Adrenal gland (tissue), 12 donors: ENCODE data around the gene GNAT2. TPM values are rescaled to one million over a fixed set of nuclear protein-coding genes. Genes with fewer than 3 reads are reported as not detected.

Experiments used
- DNase-seq, 7 donors: peaks; one replicate each; pipeline ENCODE4 v3.0.0-alpha.2; 2019 to 2020
- H3K27ac ChIP-seq, 5 donors: fragments of 200-600 bp; sonication (generic) in 4 of 5; 1 replicate in 3 of 5; 2 replicates in 2 of 5; pipeline versions ENCODE4 v1.5.1 to v1.8.0; 2016 to 2020; ENCODE audit warnings: mild to moderate bottlenecking in 1 of 5
- H3K27me3 ChIP-seq: fragments of 200-600 bp; 2 replicates; pipeline ENCODE4 v1.8.0; 2021
- H3K36me3 ChIP-seq, 2 donors: fragments of 200-600 bp; replicated peaks in 1 of 2; 1 replicate in 1 of 2; 2 replicates in 1 of 2; pipeline versions ENCODE4 v1.5.1 to v1.8.0; 2018 to 2022
- H3K4me1 ChIP-seq, 2 donors: fragments of 200-600 bp; replicated peaks in 1 of 2; 1 replicate in 1 of 2; 2 replicates in 1 of 2; pipeline versions ENCODE4 v1.5.1 to v1.8.0; 2018 to 2021
- H3K4me3 ChIP-seq, 4 donors: fragments of 200-600 bp; sonication (generic) in 3 of 4; one replicate each; pipeline ENCODE4 v1.5.1; 2016 to 2018
- H3K9me3 ChIP-seq, 3 donors: fragments of 200-600 bp; sonication (generic) in 1 of 3; replicated peaks in 1 of 3; 1 replicate in 2 of 3; 2 replicates in 1 of 3; pipeline versions ENCODE4 v1.5.1 to v1.8.0; 2016 to 2021
- CTCF ChIP-seq, 6 experiments: fragments of 450-650 bp in 4 of 6; fragments of 200-600 bp in 2 of 6; sonication (generic) in 1 of 6; IDR thresholded peaks; 1 replicate in 5 of 6; 2 replicates in 1 of 6; pipeline versions ENCODE4 v1.5.1 to v1.8.0; 2016 to 2021; ENCODE audit warnings: antibody characterized with exemption in 6 of 6, mild to moderate bottlenecking in 2 of 6, moderate library complexity in 1 of 6
- POLR2A ChIP-seq, 2 donors: fragments of 450-650 bp; IDR thresholded peaks; one replicate each; pipeline ENCODE4 v1.6.1; 2017; ENCODE audit warnings: antibody characterized with exemption in 2 of 2, mild to moderate bottlenecking in 2 of 2, moderate library complexity in 1 of 2
- WGBS, 4 donors: extraction: QIAGEN DNeasy Blood & Tissue Kit in 2 of 4; methylation state at CpG; one replicate each; pipeline versions ENCODE4 v1.1.5 to v1.1.7; 2013 to 2017; 5-methylcytosine and 5-hydroxymethylcytosine counted together
- intact Hi-C, 2 donors: fragments of 100-400 bp; cut with DNase I; formaldehyde crosslinking; loops; one replicate each; pipeline versions ENCODE4 v1.14.1 to v1.15.0; 2022 to 2023
- polyA plus RNA-seq, 3 donors: library from polyadenylated mRNA; stranded (reverse); fragments of 200-250 nt in 2 of 3; fragments of 350-450 nt in 1 of 3; fragmentation: Illumina TruSeq in 1 of 3; extraction: RNeasy Lipid Tissue Mini Kit (QIAGEN cat#74804) in 1 of 3; gene quantifications; one replicate each; pipeline ENCODE4 v1.2.3, GENCODE V29; 2013 to 2014
- total RNA-seq, 9 donors: library from RNA; depleted of rRNA in 4 of 9; stranded (reverse); fragments of >200 nt in 4 of 9; fragments of 120-200 nt in 1 of 9; fragmentation: NEBNext Ultra II Directional in 1 of 9; extraction: Animal tissue kit (Norgen Biotek cat#: 25700) in 1 of 9; gene quantifications; one replicate each; pipeline versions ENCODE4 v1.1.0 to v1.2.4, GENCODE V29; 2013 to 2023
- donor health status: healthy with polysubstance abuse.
- donor health status: Bipolar disorder and iron deficiency.
- donor health status: DM: yes; HTN: yes; CAD: no.
- donor health status: DM: no; HTN: no; CAD: no.
- donor health status: DM: no; HTN: no; CAD: no.
- donor health status: DM: yes; HTN: yes; CAD: no.

The GNAT2 gene
- total and polyA plus RNA-seq, 12 donors, result 0.22 to 0.95 (median 0.36) TPM; not detected in 7

GRCh38 chr1:109658533-109659042 is 39.2 kb upstream of the GNAT2 start:
- 43 to 55% (median 47%) methylated on average over 3 of the region's 3 CpGs for WGBS, 4 donors

GRCh38 chr1:109657970-109658369 is 38.6 kb upstream of the GNAT2 start:
- TF ChIP-seq CTCF (IDR thresholded peaks at IDR 0.05) (no peak), POLR2A (IDR thresholded peaks at IDR 0.05) (no peak)
- 76 to 83% (median 81%) methylated on average over 7 of the region's 7 CpGs for WGBS, 4 donors
- Histone ChIP-seq H3K36me3 (peaks cover 0 to 23% of the 10 kb centered on the region in 2 donors), H3K4me3 (no peak overlapping the region), H3K27me3 (no peaks in the 10 kb centered on the region), H3K9me3 (no peaks in the 10 kb centered on the region), H3K4me1 (peaks cover 7 to 11% of the 10 kb centered on the region in 2 donors), H3K27ac (no peak overlapping the region)
- intact Hi-C loops, result loop anchor here in 1 of 2 donors (10.0 kb wide), 1 partner anchor 327 kb away; the partner anchor contains the start of gene AHCYL1
- no peak for DNase-seq

More at GRCh38 chr1:109658533-109659042, 39.2 kb upstream of the GNAT2 start:
- Histone ChIP-seq H3K9me3 (no peaks in the 10 kb centered on the region), H3K36me3 (peaks cover 0 to 23% of the 10 kb centered on the region in 2 donors), H3K4me1 (peaks cover 7 to 11% of the 10 kb centered on the region in 2 donors), H3K4me3 (no peak overlapping the region), H3K27ac (no peak overlapping the region), H3K27me3 (no peaks in the 10 kb centered on the region)
- TF ChIP-seq CTCF (IDR thresholded peaks at IDR 0.05) (no peak), POLR2A (IDR thresholded peaks at IDR 0.05) (no peak)
- intact Hi-C loops, result loop anchor here in 1 of 2 donors (10.0 kb wide), 1 partner anchor 326 kb away; the partner anchor contains the start of gene AHCYL1
- no peak for DNase-seq

- 93 to 100% (median 97%) methylated on average over 2 to 4 of the region's 4 CpGs for WGBS, 4 donors
- DNase-seq, result peak in 1 of 7 donors; percentile 48
- no peak overlapping the region for H3K4me3 ChIP-seq
- no peaks in the 10 kb centered on the region for H3K9me3 ChIP-seq
- TF ChIP-seq POLR2A (IDR thresholded peaks at IDR 0.05) (no peak), CTCF (IDR thresholded peaks at IDR 0.05) (no peak)
- H3K36me3 ChIP-seq, result peaks cover 0 to 23% of the 10 kb centered on the region in 2 donors
- H3K27ac ChIP-seq, result no peak overlapping the region
- H3K4me1 ChIP-seq, result peaks cover 7 to 11% of the 10 kb centered on the region in 2 donors
- no peaks in the 10 kb centered on the region for H3K27me3 ChIP-seq
- intact Hi-C loops, result loop anchor here in 1 of 2 donors (10.0 kb wide), 1 partner anchor 327 kb away; the partner anchor contains the start of gene AHCYL1
These were observed 38.0 kb upstream of the GNAT2 start for GRCh38 chr1:109657395-109657794.

GRCh38 chr1:109655615-109656519 is 36.5 kb upstream of the GNAT2 start, which contains the start of gene GSTM4:
TSS of gene GSTM4 (plus strand) at chr1:109656099. CDS start at chr1:109656390, 291 bp downstream.
- Histone ChIP-seq H3K4me3 (peak within 1 kb of the TSS; percentile 5 to 57 (median 36)), H3K27ac (peak within 1 kb of the TSS; percentile 5 to 89 (median 61)), H3K4me1 (peaks cover 7 to 11% of the 10 kb centered on the region in 2 donors), H3K36me3 (peaks cover 0 to 23% of the 10 kb centered on the region in 2 donors), H3K9me3 (no peaks in the 10 kb centered on the region), H3K27me3 (no peaks in the 10 kb centered on the region)
- intact Hi-C loops, result loop anchor here in 1 of 2 donors (10.0 kb wide), 1 partner anchor 329 kb away; the partner anchor contains the start of gene AHCYL1
- no peak for TF ChIP-seq CTCF (IDR thresholded peaks at IDR 0.05)
- TF ChIP-seq POLR2A (IDR thresholded peaks at IDR 0.05), result peak in 1 of 2 donors; percentile 65
- 0 to 2% (median 1%) methylated on average over 24 to 54 of the region's 54 CpGs for WGBS, 4 donors
- peak; percentile 81 to 91 (median 86) for DNase-seq
